Endothelial cell of umbilical vein (primary cell): ENCODE results near the gene CMSS1. TPM values are rescaled to one million over a fixed set of nuclear protein-coding genes. Genes with fewer than 3 reads are reported as not detected.
A peak's percentile ranks its signal among the peaks of the same experiment; 100 is the strongest.

Experiments used
- BruUV-seq: library from RNA; stranded (reverse); fragments of 400-500 nt; replicated peaks from 2 replicates; lab custom pipeline; 2021; lab: Mats Ljungman, UMichigan
- CTCF ChIA-PET: fragments of 300-600, 350-600 bp; sonication (Branson Sonifier 250); formaldehyde crosslinking; loops from one replicate; lab custom pipeline; 2021; ENCODE audit warnings: antibody characterized with exemption, inconsistent platforms; lab: Charles Lee
- POLR2A ChIA-PET: fragments of 300-600, 350-600 bp; sonication (Branson Sonifier 250); formaldehyde crosslinking; loops from one replicate; lab custom pipeline; 2021; ENCODE audit warnings: antibody characterized with exemption, inconsistent platforms; lab: Charles Lee
- DNase-seq: peaks from one replicate; pipeline ENCODE4 v3.0.0-alpha.2; 2011; ENCODE audit warnings: low read depth, low spot score
- FAIRE-seq: peaks from 2 replicates; lab custom pipeline; 2011; peaks lifted over from hg19 to GRCh38; lab: Jason Lieb, UNC
- H2AFZ ChIP-seq: 2 replicates; pipeline ENCODE4 v1.6.0; 2012; ENCODE audit warnings: low read depth, low read length, control low read depth, inconsistent platforms
- H3K27ac ChIP-seq: 2 replicates; pipeline ENCODE4 v1.5.1; 2011; ENCODE audit warnings: low read depth, mild to moderate bottlenecking, control low read depth, low read length, moderate library complexity; ENCODE audit not compliant: insufficient read depth
- H3K27me3 ChIP-seq, 2 experiments: 2 replicates each; pipeline versions ENCODE4 v1.6.0 to v1.6.1; 2011; ENCODE audit warnings: low read length in 2 of 2, mixed read lengths in 1 of 2; ENCODE audit not compliant: control insufficient read depth in 2 of 2, insufficient read depth in 2 of 2
- H3K36me3 ChIP-seq, 2 experiments: 2 replicates in 1 of 2; 3 replicates in 1 of 2; pipeline ENCODE4 v1.5.1; 2011; ENCODE audit warnings: low read length in 2 of 2, mild to moderate bottlenecking in 1 of 2, moderate library complexity in 1 of 2; ENCODE audit not compliant: control insufficient read depth in 2 of 2, insufficient read depth in 2 of 2; ENCODE audit errors: extremely low read depth in 1 of 2
- H3K4me1 ChIP-seq: 3 replicates; pipeline ENCODE4 v1.5.1; 2011; ENCODE audit warnings: mild to moderate bottlenecking, low read length; ENCODE audit not compliant: control insufficient read depth, insufficient read depth; ENCODE audit errors: extremely low read depth
- H3K4me2 ChIP-seq: 2 replicates; pipeline ENCODE4 v1.6.1; 2011; ENCODE audit warnings: low read length, control low read depth, mixed read lengths; ENCODE audit not compliant: insufficient read depth
- H3K4me3 ChIP-seq, 3 experiments: fragments of 200-600 bp in 1 of 3; sonication (generic), shearing (Covaris generic) in 1 of 3; replicated peaks in 1 of 3; 2 replicates each; pipeline ENCODE4 v1.5.1; 2011 to 2016; ENCODE audit warnings: control low read depth in 3 of 3, low read length in 3 of 3, mild to moderate bottlenecking in 2 of 3, inconsistent platforms in 1 of 3, low read depth in 1 of 3, moderate library complexity in 1 of 3; ENCODE audit not compliant: insufficient read depth in 1 of 3
- H3K79me2 ChIP-seq: 2 replicates; pipeline ENCODE4 v1.6.0; 2012; ENCODE audit warnings: low read length, inconsistent platforms; ENCODE audit not compliant: control insufficient read depth, insufficient read depth
- H3K9ac ChIP-seq: replicated peaks from 2 replicates; pipeline ENCODE3; 2011; ENCODE audit warnings: low read length, control low read depth; ENCODE audit not compliant: insufficient read depth; ENCODE audit errors: extremely low read depth
- H3K9me1 ChIP-seq: replicated peaks from 3 replicates; pipeline ENCODE4 v1.6.0; 2011; ENCODE audit warnings: mild to moderate bottlenecking, low read length; ENCODE audit not compliant: control insufficient read depth, insufficient read depth; ENCODE audit errors: extremely low read depth
- H3K9me3 ChIP-seq: replicated peaks from 2 replicates; pipeline ENCODE4 v1.5.1; 2012; ENCODE audit warnings: low read length, inconsistent platforms; ENCODE audit not compliant: control insufficient read depth, insufficient read depth
- H4K20me1 ChIP-seq: replicated peaks from 2 replicates; pipeline ENCODE3; 2011; ENCODE audit warnings: mild to moderate bottlenecking, low read length; ENCODE audit not compliant: control insufficient read depth, insufficient read depth; ENCODE audit errors: extremely low read depth
- FOS ChIP-seq: IDR thresholded peaks from 2 replicates; pipeline ENCODE4 v1.6.1; 2011; ENCODE audit warnings: mild to moderate bottlenecking, low read length, moderate library complexity, borderline replicate concordance; ENCODE audit not compliant: insufficient read depth
- JUN ChIP-seq: IDR thresholded peaks from 2 replicates; pipeline ENCODE4 v1.6.1; 2011; ENCODE audit warnings: borderline replicate concordance, low read depth; ENCODE audit not compliant: insufficient read length, insufficient read depth
- MYC ChIP-seq: IDR thresholded peaks from one replicate; pipeline ENCODE4 v1.6.1; 2011; ENCODE audit warnings: mild to moderate bottlenecking, low read depth, low read length
- POLR2A ChIP-seq: IDR thresholded peaks from 2 replicates; pipeline ENCODE4 v1.6.1; 2012; ENCODE audit warnings: low read depth, mild to moderate bottlenecking, control low read depth, low read length
- dilution Hi-C: fragments of 300-500 bp; cut with MboI; formaldehyde crosslinking; loops from one replicate; pipeline ENCODE4 v1.15.0; 2019; ENCODE audit warnings: low sequenced_read_pairs; ENCODE audit not compliant: extremely low pct_ligation_motif_present
- intact Hi-C: fragments of 100-400 bp; cut with micrococcal nuclease; formaldehyde crosslinking; loops from one replicate; pipeline ENCODE4 v1.10.0; 2022
- polyA plus RNA-seq, 4 experiments: library from polyadenylated mRNA; depleted of rRNA in 3 of 4; stranded (reverse) in 3 of 4; unstranded in 1 of 4; fragments of >200 nt; gene quantifications; 2 replicates each; pipeline versions ENCODE4 v1.2.1 to v1.2.3, GENCODE V29; 2011 to 2012; ENCODE audit warnings: missing spikeins in 1 of 4
- total RNA-seq: library from RNA; stranded (reverse); gene quantifications from 2 replicates; pipeline ENCODE4 v1.2.3, GENCODE V29; 2021
- TF ChIP-seq, protein P1 (sequence below), 2 donors: IDR thresholded peaks; 1 replicate in 1 of 2; 2 replicates in 1 of 2; pipeline ENCODE4 v1.5.1; 2011; ENCODE audit warnings: low read length in 2 of 2, mild to moderate bottlenecking in 2 of 2, moderate library complexity in 2 of 2, control low read depth in 1 of 2, inconsistent platforms in 1 of 2, low read depth in 1 of 2; ENCODE audit not compliant: insufficient read depth in 1 of 2; ENCODE audit errors: extremely low read depth in 1 of 2

Gene CMSS1
- total and polyA plus RNA-seq, 2 donors (not counting 3 experiments of a cell fraction or from before 2014, with no cell fraction given), result 9.7 to 60.6 TPM

DNA sequence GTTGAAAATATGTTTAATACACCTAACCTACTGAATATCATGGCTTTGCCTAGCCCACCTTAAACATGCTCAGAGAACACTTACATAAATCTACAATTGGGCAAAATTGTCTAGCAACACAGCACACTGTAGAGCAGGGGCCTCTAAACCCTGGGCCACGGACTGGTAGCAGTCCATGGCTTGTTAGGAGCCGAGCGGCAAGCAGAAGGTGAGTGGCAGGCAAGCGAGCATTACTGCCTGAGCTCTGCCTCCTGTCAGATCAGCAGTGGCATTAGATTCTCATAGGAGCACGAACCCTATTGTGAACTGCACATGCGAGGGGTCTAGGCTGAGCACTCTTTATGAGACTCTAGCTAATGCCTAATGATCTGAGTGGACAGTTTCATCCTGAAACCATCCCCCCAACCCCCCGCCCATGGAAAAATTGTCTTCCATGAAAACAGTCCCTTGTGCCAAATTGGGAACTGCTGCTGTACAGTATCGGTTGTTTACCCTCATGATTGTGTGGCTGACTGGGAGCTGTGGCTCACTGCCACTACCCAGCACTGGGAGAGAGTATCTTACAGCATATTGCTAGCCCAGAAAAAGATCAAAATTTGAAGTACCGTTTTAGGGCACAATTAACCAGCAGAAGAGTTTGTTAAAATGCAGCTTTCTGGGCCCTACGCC is 26.1 kb downstream of the CMSS1 start:
- TF ChIP-seq MYC (no peak), FOS (no peak), POLR2A (no peak), JUN (no peak)
- TF ChIP-seq, protein P1, sequence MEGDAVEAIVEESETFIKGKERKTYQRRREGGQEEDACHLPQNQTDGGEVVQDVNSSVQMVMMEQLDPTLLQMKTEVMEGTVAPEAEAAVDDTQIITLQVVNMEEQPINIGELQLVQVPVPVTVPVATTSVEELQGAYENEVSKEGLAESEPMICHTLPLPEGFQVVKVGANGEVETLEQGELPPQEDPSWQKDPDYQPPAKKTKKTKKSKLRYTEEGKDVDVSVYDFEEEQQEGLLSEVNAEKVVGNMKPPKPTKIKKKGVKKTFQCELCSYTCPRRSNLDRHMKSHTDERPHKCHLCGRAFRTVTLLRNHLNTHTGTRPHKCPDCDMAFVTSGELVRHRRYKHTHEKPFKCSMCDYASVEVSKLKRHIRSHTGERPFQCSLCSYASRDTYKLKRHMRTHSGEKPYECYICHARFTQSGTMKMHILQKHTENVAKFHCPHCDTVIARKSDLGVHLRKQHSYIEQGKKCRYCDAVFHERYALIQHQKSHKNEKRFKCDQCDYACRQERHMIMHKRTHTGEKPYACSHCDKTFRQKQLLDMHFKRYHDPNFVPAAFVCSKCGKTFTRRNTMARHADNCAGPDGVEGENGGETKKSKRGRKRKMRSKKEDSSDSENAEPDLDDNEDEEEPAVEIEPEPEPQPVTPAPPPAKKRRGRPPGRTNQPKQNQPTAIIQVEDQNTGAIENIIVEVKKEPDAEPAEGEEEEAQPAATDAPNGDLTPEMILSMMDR (IDR thresholded peaks at IDR 0.05; ENCODE audit: extremely low read depth in 1 of 2, insufficient read depth in 1 of 2, low read depth in 1 of 2, low read length in 2 of 2), result no peak
- H2AFZ ChIP-seq, result no peak overlapping the region
- no peaks in the 10 kb centered on the region for H4K20me1 ChIP-seq
- peaks cover 20% of the 10 kb centered on the region for H3K79me2 ChIP-seq
- no peak overlapping the region for H3K27ac ChIP-seq
- intact Hi-C loops (loop anchor here (1.0 to 2.0 kb wide), 3 partner anchors 197 to 411 kb away; no protein-coding TSS in a partner anchor), dilution Hi-C loops (no loop called here)
- no peaks in the 10 kb centered on the region for H3K36me3 ChIP-seq
- no peak overlapping the region for H3K4me2 ChIP-seq
- H3K9me1 ChIP-seq, result no peaks in the 10 kb centered on the region
- ChIA-PET POLR2A (interaction anchor here (0.8 to 1.0 kb wide), 2 partner anchors 10 to 410 kb away, joined by 3 read pairs; no protein-coding TSS in a partner anchor), CTCF (interaction anchor here (0.6 to 2.6 kb wide), 77 partner anchors 9 to 748 kb away, joined by 3 to 238 read pairs (median 5); partner anchors contain the start of genes CMSS1 and TBC1D23)
- H3K4me3 ChIP-seq, result no peak overlapping the region
- H3K9me3 ChIP-seq, result no peaks in the 10 kb centered on the region
- no peak overlapping the region for H3K9ac ChIP-seq
- peaks cover 14% of the 10 kb centered on the region for H3K4me1 ChIP-seq
- DNase-seq, result peak; percentile 51
- no peaks in the 10 kb centered on the region for H3K27me3 ChIP-seq
- FAIRE-seq, result no peak
- BruUV-seq, result no TSS peak
